Endothelial cell (in vitro differentiated cells): ENCODE data around the gene HMGA1. TPM values are rescaled to one million over a fixed set of nuclear protein-coding genes. Genes with fewer than 3 reads are reported as not detected.

ENCODE experiments used
- DNase-seq: peaks from one replicate; pipeline ENCODE4 v3.0.0; 2021; ENCODE audit warnings: low spot score
- H3K27ac Mint-ChIP-seq: one replicate; pipeline ENCODE4 v1.8.0; 2021; ENCODE audit warnings: mixed read lengths, inconsistent platforms; ENCODE audit not compliant: unreplicated experiment
- H3K27me3 Mint-ChIP-seq: one replicate; pipeline ENCODE4 v1.8.0; 2021; ENCODE audit warnings: mild to moderate bottlenecking, moderate library complexity, mixed read lengths, inconsistent platforms; ENCODE audit not compliant: unreplicated experiment
- H3K36me3 Mint-ChIP-seq: one replicate; pipeline ENCODE4 v1.8.0; 2021; ENCODE audit warnings: mild to moderate bottlenecking, low read depth, mixed read lengths, inconsistent platforms; ENCODE audit not compliant: unreplicated experiment
- H3K4me1 Mint-ChIP-seq: one replicate; pipeline ENCODE4 v1.8.0; 2021; ENCODE audit warnings: mild to moderate bottlenecking, mixed read lengths, inconsistent platforms; ENCODE audit not compliant: unreplicated experiment
- H3K4me3 Mint-ChIP-seq: one replicate; pipeline ENCODE4 v1.8.0; 2021; ENCODE audit warnings: mild to moderate bottlenecking, mixed read lengths, inconsistent platforms; ENCODE audit not compliant: unreplicated experiment
- H3K9me3 Mint-ChIP-seq: one replicate; pipeline ENCODE4 v1.8.0; 2021; ENCODE audit warnings: mixed read lengths, inconsistent platforms; ENCODE audit not compliant: unreplicated experiment
- microRNA-seq: library from miRNA; unstranded; fragments of <30 nt; microRNA quantifications from one replicate; pipeline ENCODE4, GENCODE V29; 2020; ENCODE audit not compliant: unreplicated experiment
- total RNA-seq: library from RNA; stranded (reverse); fragmentation: NEBNext Ultra II Directional; extraction: Animal tissue kit (Norgen Biotek cat#: 25700); gene quantifications from one replicate; pipeline ENCODE4 v1.2.1, GENCODE V29; 2021; ENCODE audit not compliant: unreplicated experiment
- TF ChIP-seq, protein P1 (sequence below): fragments of 200-600 bp; sonication (generic); IDR thresholded peaks from one replicate; pipeline ENCODE4 v1.5.0; 2021; ENCODE audit warnings: antibody characterized with exemption; ENCODE audit not compliant: unreplicated experiment

The HMGA1 gene
- total RNA-seq, 1 donor from 2014 or later, result 528 TPM

- no peaks in the 10 kb centered on the region for H3K9me3 Mint-ChIP-seq
- no peak overlapping the region for H3K4me3 Mint-ChIP-seq
Observed at GRCh38 chr6:34285448-34286164, 48.9 kb downstream of the HMGA1 start.

DNA sequence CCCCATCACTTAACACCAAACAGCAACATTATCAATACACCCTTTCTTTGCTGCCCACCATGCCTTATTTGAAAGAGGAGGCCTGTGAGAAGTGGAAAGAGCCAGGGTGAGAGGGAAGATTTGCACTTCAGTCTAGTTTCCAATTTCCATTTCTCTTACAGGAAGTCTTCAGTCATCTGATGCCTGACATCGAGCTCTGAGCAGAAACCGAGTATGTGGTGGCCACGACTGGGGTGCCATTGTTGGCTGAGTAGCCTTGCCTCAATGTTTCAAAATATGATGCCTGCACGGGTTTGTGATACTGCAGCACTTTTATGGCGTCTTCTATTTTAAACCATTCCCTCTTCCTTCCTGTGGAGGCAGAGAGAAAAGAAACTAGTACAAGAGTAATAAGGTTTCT, 51.9 kb downstream of the HMGA1 start:
- Mint-ChIP-seq H3K4me1 (peaks cover 39% of the 10 kb centered on the region), H3K27ac (peak overlapping the region; percentile 64), H3K36me3 (peaks cover 40% of the 10 kb centered on the region), H3K4me3 (no peak overlapping the region), H3K9me3 (no peaks in the 10 kb centered on the region), H3K27me3 (peaks cover 6% of the 10 kb centered on the region)
- TF ChIP-seq, protein P1, sequence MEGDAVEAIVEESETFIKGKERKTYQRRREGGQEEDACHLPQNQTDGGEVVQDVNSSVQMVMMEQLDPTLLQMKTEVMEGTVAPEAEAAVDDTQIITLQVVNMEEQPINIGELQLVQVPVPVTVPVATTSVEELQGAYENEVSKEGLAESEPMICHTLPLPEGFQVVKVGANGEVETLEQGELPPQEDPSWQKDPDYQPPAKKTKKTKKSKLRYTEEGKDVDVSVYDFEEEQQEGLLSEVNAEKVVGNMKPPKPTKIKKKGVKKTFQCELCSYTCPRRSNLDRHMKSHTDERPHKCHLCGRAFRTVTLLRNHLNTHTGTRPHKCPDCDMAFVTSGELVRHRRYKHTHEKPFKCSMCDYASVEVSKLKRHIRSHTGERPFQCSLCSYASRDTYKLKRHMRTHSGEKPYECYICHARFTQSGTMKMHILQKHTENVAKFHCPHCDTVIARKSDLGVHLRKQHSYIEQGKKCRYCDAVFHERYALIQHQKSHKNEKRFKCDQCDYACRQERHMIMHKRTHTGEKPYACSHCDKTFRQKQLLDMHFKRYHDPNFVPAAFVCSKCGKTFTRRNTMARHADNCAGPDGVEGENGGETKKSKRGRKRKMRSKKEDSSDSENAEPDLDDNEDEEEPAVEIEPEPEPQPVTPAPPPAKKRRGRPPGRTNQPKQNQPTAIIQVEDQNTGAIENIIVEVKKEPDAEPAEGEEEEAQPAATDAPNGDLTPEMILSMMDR, result no peak
- no peak for DNase-seq

More at GRCh38 chr6:34285448-34286164, 48.9 kb downstream of the HMGA1 start:
- H3K36me3 Mint-ChIP-seq, result peaks cover 29% of the 10 kb centered on the region
- TF ChIP-seq, protein P1, result no peak
- H3K27me3 Mint-ChIP-seq, result peaks cover 4% of the 10 kb centered on the region
- peaks cover 61% of the 10 kb centered on the region for H3K4me1 Mint-ChIP-seq
- H3K27ac Mint-ChIP-seq, result no peak overlapping the region
- no peak for DNase-seq

DNA sequence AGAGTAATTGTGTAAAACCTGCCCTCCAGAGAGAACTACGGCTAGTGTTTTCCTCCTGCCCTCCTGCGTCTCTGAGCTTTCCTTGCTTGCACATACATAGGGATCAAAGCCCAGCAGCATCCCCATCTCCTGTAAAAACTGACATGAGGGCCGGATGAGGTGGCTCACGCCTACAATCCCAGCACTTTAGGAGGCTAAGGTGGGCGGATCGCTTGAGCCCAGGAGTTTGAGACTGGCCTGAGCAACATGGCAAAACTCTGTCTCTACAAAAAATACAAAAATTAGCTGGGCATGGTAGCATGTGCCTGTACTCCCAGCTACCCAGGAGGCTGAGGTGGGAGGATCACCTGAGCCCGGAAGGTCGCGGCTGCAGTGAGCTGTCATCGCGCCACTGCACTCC, 52.5 kb downstream of the HMGA1 start:
- no peak for DNase-seq
- peak overlapping the region; percentile 57 for H3K27ac Mint-ChIP-seq
- H3K27me3 Mint-ChIP-seq, result peaks cover 6% of the 10 kb centered on the region
- peaks cover 37% of the 10 kb centered on the region for H3K4me1 Mint-ChIP-seq
- H3K9me3 Mint-ChIP-seq, result no peaks in the 10 kb centered on the region
- H3K4me3 Mint-ChIP-seq, result no peak overlapping the region
- TF ChIP-seq, protein P1, result no peak
- peaks cover 39% of the 10 kb centered on the region for H3K36me3 Mint-ChIP-seq

DNA sequence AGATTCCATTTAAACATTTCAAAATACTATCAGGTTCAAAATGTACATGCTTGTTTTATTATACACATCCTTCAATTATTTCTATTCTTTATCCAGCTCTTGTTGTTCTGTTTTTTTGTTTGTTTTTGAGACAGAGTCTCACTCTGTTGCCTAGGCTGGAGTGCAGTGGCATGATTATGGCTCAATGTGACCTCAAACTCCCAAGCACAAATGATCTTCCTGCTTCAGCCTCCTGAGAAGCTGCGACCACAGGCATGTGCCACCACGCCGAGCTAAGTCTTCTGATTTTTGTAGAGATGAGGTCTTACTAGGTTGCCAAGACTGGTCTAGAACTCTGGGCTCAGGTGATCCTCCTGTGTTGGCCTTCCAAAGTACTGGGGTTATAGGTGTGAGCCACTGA, 56.3 kb downstream of the HMGA1 start:
- H3K4me3 Mint-ChIP-seq, result no peak overlapping the region
- DNase-seq, result no peak
- H3K9me3 Mint-ChIP-seq, result no peaks in the 10 kb centered on the region
- TF ChIP-seq, protein P1, result no peak
- peaks cover 5% of the 10 kb centered on the region for H3K27me3 Mint-ChIP-seq
- peaks cover 26% of the 10 kb centered on the region for H3K4me1 Mint-ChIP-seq
- no peak overlapping the region for H3K27ac Mint-ChIP-seq
- H3K36me3 Mint-ChIP-seq, result peaks cover 25% of the 10 kb centered on the region

GRCh38 chr6:34295721-34296120, 59.0 kb downstream of the HMGA1 start:
- H3K4me3 Mint-ChIP-seq, result peak overlapping the region; percentile 25
- H3K4me1 Mint-ChIP-seq, result peaks cover 10% of the 10 kb centered on the region
- no peaks in the 10 kb centered on the region for H3K9me3 Mint-ChIP-seq
- H3K27ac Mint-ChIP-seq, result no peak overlapping the region
- peaks cover 25% of the 10 kb centered on the region for H3K36me3 Mint-ChIP-seq
- TF ChIP-seq, protein P1, result no peak
- H3K27me3 Mint-ChIP-seq, result peaks cover 5% of the 10 kb centered on the region
- DNase-seq, result no peak

Small RNA genes lying within 50 kb of the gene (microRNA-seq; reads per million reads assigned to microRNA genes)
- gene MIR6835, result not detected

Other genes with a start within 250 kb of the HMGA1 start
- 2.6 TPM for gene GRM4, start 90.8 kb upstream of the HMGA1 start, total RNA-seq
- gene SMIM29, start 12.1 kb downstream of the HMGA1 start, total RNA-seq, result 44.3 TPM
- gene NUDT3, start 155.8 kb downstream of the HMGA1 start, total RNA-seq, result 52.0 TPM
- gene RPS10, start 189.2 kb downstream of the HMGA1 start, total RNA-seq, result 1,322 TPM
- gene PACSIN1, start 229.2 kb downstream of the HMGA1 start, total RNA-seq, result 0.08 TPM